ENCODE results near the gene SLIT3.

DNA sequence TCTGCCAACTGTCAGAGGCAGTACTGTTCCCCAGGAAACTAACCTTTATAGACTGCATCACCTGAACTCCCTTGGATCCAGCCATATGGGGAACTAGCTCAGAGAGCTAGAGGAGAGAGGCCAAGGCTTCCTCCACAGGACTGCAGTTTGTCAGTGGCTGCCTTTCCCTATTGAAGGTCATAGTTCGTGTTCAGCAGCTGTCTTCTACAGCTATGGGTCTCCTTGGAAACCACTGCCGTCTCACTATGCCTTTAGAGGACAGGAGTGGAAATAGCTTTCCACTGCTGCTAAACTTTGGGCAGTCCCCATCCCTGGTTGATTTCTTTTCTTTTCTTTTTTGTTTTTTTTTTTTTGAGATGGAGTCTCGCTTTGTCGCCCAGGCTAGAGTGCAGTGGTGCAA is 4.4 kb upstream of the SLIT3 start:
- TF ChIP-seq, protein P1, sequence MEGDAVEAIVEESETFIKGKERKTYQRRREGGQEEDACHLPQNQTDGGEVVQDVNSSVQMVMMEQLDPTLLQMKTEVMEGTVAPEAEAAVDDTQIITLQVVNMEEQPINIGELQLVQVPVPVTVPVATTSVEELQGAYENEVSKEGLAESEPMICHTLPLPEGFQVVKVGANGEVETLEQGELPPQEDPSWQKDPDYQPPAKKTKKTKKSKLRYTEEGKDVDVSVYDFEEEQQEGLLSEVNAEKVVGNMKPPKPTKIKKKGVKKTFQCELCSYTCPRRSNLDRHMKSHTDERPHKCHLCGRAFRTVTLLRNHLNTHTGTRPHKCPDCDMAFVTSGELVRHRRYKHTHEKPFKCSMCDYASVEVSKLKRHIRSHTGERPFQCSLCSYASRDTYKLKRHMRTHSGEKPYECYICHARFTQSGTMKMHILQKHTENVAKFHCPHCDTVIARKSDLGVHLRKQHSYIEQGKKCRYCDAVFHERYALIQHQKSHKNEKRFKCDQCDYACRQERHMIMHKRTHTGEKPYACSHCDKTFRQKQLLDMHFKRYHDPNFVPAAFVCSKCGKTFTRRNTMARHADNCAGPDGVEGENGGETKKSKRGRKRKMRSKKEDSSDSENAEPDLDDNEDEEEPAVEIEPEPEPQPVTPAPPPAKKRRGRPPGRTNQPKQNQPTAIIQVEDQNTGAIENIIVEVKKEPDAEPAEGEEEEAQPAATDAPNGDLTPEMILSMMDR (IDR thresholded peaks at IDR 0.05), result no peak
- no peak for TF ChIP-seq POLR2AphosphoS5 (IDR thresholded peaks at IDR 0.05; ENCODE audit: insufficient read depth in 1 of 2, low read depth in 1 of 2)
- no peak for TF ChIP-seq POLR2A (IDR thresholded peaks at IDR 0.05)
